ENCODE results near the gene EPHA8. TPM values are rescaled to one million over a fixed set of nuclear protein-coding genes. Genes with fewer than 3 reads are reported as not detected.

Gene EPHA8
- total and polyA plus RNA-seq, 7 donors = 0.01 to 0.03 TPM; not detected in 5

- H3K4me1 ChIP-seq = no peaks in the 10 kb centered on the region
- no peaks in the 10 kb centered on the region for H3K9me3 ChIP-seq
- ATAC-seq (no peak), DNase-seq (no peak)
- intact Hi-C loops (cut with DNase I) = no loop called here
- no peak overlapping the region for H3K27ac ChIP-seq
- 93 to 95% (median 95%) methylated on average over 9 of the region's 9 CpGs for WGBS, 3 donors
- H3K27me3 ChIP-seq (ENCODE audit: insufficient read depth in 3 of 3, low read length in 2 of 3) = no peaks in the 10 kb centered on the region
- H3K36me3 ChIP-seq (ENCODE audit: insufficient read depth in 1 of 2, low read depth in 1 of 2) = peaks cover 15 to 98% of the 10 kb centered on the region in 2 donors
- TF ChIP-seq CTCF (IDR thresholded peaks at IDR 0.05) = no peak
- H3K4me3 ChIP-seq = no peak overlapping the region
These were observed 42.4 kb upstream of the EPHA8 start for GRCh38 chr1:22520871-22521270.

GRCh38 chr1:22521692-22522091 is 41.6 kb upstream of the EPHA8 start:
- no peak for ATAC-seq
- Histone ChIP-seq H3K36me3 (ENCODE audit: insufficient read depth in 1 of 2, low read depth in 1 of 2) (peaks cover 16 to 98% of the 10 kb centered on the region in 2 donors), H3K4me1 (no peaks in the 10 kb centered on the region), H3K27me3 (ENCODE audit: insufficient read depth in 3 of 3, low read length in 2 of 3) (no peaks in the 10 kb centered on the region), H3K4me3 (no peak overlapping the region), H3K9me3 (no peaks in the 10 kb centered on the region), H3K27ac (no peak overlapping the region)
- DNase-seq = peak in 1 of 2 donors; percentile 15
- TF ChIP-seq CTCF (IDR thresholded peaks at IDR 0.05) = no peak
- intact Hi-C loops (cut with DNase I) = no loop called here
- 97 to 100% (median 99%) methylated on average over 4 of the region's 4 CpGs for WGBS, 3 donors

- no peak for ATAC-seq
- H3K4me3 ChIP-seq = no peak overlapping the region
- WGBS, 3 donors = 95 to 96% (median 96%) methylated on average over 7 of the region's 7 CpGs
- H3K27me3 ChIP-seq (ENCODE audit: insufficient read depth in 3 of 3, low read length in 2 of 3) = no peaks in the 10 kb centered on the region
- no peak for TF ChIP-seq CTCF (IDR thresholded peaks at IDR 0.05)
- no peak overlapping the region for H3K27ac ChIP-seq
- intact Hi-C loops (cut with DNase I) = no loop called here
- DNase-seq = no peak
- no peaks in the 10 kb centered on the region for H3K4me1 ChIP-seq
- H3K9me3 ChIP-seq = no peaks in the 10 kb centered on the region
- peaks cover 13 to 98% of the 10 kb centered on the region in 2 donors for H3K36me3 ChIP-seq (ENCODE audit: insufficient read depth in 1 of 2, low read depth in 1 of 2)
These were observed 41.0 kb upstream of the EPHA8 start for GRCh38 chr1:22522221-22522743.

- no peak for TF ChIP-seq CTCF (IDR thresholded peaks at IDR 0.05)
- DNase-seq (no peak), ATAC-seq (no peak)
- Histone ChIP-seq H3K4me1 (no peaks in the 10 kb centered on the region), H3K27ac (no peak overlapping the region), H3K27me3 (ENCODE audit: insufficient read depth in 3 of 3, low read length in 2 of 3) (no peaks in the 10 kb centered on the region), H3K4me3 (no peak overlapping the region), H3K36me3 (ENCODE audit: insufficient read depth in 1 of 2, low read depth in 1 of 2) (peaks cover 11 to 96% of the 10 kb centered on the region in 2 donors), H3K9me3 (no peaks in the 10 kb centered on the region)
- intact Hi-C loops (cut with DNase I) = no loop called here
- WGBS, 3 donors = 87 to 92% (median 89%) methylated on average over 5 of the region's 5 CpGs
These were observed 38.8 kb upstream of the EPHA8 start for GRCh38 chr1:22524481-22524880.

GRCh38 chr1:22525211-22525610 is 38.1 kb upstream of the EPHA8 start:
- Histone ChIP-seq H3K4me3 (no peak overlapping the region), H3K9me3 (no peaks in the 10 kb centered on the region), H3K36me3 (ENCODE audit: insufficient read depth in 1 of 2, low read depth in 1 of 2) (peaks cover 8 to 89% of the 10 kb centered on the region in 2 donors), H3K27ac (no peak overlapping the region), H3K4me1 (no peaks in the 10 kb centered on the region), H3K27me3 (ENCODE audit: insufficient read depth in 3 of 3, low read length in 2 of 3) (no peaks in the 10 kb centered on the region)
- DNase-seq (no peak), ATAC-seq (no peak)
- WGBS, 3 donors = 94 to 100% (median 95%) methylated on average over 3 of the region's 3 CpGs
- no peak for TF ChIP-seq CTCF (IDR thresholded peaks at IDR 0.05)
- intact Hi-C loops (cut with DNase I) = no loop called here

Data from psoas muscle (tissue), 8 donors.